GM21825 (cell line): Measurements from ENCODE around the gene ATP6V1B1.

ENCODE experiments used
- ATAC-seq: cut with Tn5 transposase; IDR thresholded peaks from one replicate; pipeline ENCODE4 v1.9.1; 2021; ENCODE audit warnings: mild to moderate bottlenecking, moderate library complexity; ENCODE audit not compliant: unreplicated experiment

ATP6V1B1 gene

DNA sequence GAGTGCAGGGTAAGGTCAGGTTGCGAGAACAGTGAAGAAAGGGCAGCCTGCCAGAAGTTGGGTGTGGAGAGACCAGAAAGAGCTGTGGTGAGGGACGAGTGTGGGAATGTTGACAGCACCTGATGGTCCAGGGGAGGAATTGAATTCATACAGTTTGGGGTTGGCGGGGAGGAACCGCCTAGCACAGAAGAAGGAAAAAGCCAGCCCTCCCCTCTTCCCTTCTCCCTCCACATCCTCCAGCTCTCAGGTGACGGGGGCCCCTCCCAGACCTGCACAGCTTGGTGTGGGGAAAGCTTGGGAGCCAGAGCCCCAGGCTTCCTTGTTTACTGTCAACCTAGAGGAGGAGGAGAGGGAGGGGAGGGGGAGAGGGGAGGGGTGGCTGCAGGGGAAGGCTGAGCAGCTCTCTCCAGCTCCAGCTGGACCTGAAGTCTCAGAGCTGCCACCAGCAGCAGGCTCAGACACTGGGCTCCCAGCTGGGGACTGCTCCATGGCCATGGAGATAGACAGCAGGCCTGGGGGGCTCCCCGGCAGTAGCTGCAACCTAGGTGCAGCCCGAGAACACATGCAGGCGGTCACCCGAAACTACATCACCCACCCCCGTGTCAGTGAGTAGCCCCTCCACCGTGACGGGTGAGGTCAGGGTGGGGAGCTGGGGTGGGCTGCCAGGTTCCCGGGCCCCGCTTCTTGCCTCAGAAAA, at the start of gene ATP6V1B1:
ATP6V1B1 (plus strand) TSS at position 433 of the 697 bp plus-strand sequence; CDS start at position 488, 55 bp downstream.
- no peak for ATAC-seq

DNA sequence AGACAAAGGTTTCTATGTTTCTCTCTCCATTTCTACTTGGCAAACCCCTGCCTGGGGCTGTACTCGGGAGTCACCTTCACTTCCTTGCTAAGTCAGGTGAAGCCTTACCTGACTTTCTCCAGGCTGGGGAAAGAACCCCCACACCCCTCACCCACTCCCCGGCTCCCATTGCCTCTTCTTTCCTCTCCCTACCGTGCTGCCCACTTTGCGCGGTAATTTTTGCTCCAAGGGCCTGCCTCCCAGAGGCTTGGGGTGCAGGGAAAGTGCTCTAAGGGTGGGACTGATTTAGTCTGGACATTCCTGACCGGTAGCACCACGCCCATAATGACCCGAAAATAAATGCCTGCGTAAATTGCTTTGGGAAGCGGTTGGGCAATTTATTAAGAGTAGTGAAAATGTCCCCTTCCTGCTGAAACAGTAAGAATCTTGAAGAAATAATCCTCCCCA, 49.1 kb upstream of the ATP6V1B1 start:
- ATAC-seq, result no peak

DNA sequence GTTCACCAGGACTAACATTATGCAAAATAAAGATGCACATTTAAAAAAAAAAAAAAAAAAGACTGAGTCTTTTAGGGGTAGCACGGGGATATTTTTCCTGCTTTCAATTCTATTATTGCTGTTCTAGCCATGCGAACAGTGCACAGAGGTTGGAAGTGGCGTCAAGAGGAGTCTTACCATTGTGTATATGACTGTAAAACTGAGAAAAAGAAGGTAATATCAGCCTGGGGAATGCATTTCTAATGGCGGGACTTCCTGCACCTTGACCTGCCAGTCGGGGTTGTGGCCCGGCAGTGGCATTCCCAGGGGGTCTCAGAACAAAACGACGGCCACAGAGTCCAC, 48.5 kb upstream of the ATP6V1B1 start:
- no peak for ATAC-seq

DNA sequence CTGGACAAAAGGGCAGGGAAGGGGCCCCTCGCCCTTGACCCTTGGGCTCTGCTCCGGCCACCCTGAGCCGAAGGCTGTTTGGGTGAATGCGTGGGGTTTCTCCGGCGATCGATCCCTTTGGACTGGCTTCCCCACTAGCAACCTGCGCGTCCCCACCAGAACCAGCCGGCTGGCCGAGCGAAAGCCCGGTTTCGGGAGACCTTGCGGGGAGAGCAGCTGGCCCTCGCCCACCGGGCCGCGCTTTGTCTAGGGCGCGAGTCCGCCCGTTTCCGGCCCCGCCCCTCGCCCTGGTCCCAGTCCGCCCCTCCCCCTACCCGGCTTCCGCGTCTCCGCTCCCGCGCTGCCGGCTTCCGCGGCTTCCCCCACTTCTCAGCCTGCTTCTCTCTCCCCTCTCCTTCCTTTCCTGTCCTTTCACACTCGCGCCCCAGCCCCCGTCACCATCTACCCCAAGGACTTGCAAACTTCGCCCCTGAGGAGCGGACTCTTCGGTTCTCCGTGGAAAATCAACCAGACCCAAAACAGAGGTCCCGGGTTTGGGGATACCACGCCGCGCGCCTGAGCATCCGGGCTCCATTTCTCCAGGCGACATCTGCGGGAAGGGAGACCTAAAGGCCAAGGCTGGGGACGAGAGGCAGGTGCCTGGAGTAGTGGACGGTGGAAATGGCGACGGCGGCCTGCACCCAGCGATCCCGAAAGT, 48.0 kb upstream of the ATP6V1B1 start:
- no peak for ATAC-seq

DNA sequence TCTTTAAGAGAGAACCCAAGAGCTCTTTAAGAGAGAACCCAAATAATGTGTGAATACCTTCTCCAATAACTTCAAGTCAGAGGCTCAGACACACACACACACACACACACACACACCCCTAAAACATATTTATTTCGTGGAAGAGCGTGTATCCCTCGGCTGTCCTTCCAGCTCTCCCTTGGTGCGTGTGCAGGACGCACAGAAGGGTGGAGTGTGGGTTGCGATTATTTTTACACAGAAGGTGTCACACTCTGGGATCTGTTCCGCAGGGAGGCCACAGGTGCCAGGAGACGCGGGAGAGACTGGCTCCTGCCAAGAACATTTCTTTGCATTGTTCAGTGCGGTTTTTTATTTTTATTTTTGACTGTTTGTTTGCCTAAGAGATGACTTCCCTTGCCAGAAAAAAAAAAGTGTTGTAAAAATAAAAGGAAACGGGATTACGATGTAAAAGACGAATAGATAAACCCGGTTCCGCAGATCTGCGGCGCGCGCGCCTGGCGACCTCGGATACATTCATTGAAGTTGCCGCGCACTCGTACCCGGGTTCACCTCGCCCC, 47.3 kb upstream of the ATP6V1B1 start:
- no peak for ATAC-seq

DNA sequence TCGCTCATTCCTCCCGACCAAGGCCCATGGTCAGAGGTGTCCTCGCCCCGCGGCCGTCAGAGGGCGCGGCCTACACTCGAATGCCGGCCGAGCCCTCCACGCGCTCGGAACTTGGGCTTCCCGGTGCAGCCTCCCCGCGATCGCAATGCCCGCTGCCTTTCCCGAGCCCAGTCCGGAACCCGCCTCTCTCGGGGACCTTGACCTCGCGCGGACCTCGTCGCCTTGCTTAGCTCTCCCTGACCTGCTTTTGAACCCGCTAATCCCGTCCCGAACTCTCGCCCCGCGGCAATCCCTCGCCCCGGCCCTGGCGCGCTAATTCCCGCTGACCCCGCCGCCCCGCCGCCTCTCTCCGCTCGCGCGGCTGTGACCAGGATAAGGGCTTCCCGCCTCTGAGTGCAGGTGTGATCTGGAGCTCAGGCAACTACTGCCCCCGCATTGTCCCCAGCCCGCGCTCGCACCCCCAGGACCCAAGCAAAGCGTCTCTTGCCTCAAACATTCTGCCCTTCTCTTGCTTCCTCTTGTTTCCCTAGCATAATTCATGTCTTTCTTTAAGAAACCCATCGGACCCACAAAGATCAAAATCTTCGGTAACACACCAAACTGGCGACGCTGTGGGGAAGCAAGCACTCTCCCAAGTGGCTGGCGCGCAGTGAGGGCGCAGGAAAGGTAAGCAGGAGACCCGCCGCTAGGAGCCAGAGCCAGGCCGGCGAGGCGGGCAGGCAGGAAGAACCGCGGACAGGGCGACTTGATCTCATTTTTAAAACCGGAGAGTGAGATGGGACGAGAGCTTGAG, 46.6 kb upstream of the ATP6V1B1 start:
- no peak for ATAC-seq

DNA sequence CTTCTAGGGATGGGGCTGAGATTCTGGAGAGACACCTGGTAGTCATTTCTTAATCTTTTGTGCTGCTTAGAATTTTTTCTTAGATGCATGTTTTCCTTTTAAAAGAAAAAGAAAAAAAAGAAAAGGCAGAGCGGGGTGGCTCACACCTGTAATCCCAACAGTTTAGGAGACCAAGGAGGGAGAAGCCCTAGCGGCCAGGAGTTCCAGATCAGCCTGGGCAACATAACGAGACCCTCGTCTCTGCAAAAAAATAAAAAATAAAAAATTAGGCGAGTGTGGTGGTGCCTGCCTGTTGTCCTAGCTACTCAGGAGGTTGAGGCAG, 46.0 kb upstream of the ATP6V1B1 start:
- ATAC-seq, result no peak

DNA sequence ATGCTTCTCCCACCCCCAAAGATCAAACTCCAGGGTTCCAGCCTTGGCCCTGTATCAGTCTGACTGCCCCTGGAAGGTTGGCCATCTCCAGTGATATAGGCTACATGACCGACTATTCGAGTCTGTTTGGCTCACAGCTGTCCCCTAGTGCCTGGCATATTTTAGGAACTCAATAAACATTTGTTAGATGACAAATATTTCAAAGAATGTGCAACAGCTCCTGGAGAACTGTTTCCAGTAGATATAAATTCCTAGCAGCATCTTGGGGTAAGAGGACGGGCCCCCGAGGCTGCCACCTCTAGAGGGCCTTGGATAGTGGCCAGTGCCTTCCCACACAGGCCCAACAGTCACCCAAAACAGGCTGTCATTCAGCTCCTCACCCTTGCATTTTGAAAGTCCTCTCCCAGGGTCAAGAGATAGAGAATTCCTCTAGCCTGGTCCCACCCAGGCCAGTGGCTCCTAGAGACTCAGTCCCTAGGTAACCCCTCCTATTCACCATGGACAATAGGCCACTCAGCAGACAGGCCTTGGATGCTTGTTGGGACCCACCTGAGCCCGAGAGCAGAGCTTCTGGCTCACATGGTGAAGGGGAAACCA, 45.1 kb upstream of the ATP6V1B1 start:
- no peak for ATAC-seq

DNA sequence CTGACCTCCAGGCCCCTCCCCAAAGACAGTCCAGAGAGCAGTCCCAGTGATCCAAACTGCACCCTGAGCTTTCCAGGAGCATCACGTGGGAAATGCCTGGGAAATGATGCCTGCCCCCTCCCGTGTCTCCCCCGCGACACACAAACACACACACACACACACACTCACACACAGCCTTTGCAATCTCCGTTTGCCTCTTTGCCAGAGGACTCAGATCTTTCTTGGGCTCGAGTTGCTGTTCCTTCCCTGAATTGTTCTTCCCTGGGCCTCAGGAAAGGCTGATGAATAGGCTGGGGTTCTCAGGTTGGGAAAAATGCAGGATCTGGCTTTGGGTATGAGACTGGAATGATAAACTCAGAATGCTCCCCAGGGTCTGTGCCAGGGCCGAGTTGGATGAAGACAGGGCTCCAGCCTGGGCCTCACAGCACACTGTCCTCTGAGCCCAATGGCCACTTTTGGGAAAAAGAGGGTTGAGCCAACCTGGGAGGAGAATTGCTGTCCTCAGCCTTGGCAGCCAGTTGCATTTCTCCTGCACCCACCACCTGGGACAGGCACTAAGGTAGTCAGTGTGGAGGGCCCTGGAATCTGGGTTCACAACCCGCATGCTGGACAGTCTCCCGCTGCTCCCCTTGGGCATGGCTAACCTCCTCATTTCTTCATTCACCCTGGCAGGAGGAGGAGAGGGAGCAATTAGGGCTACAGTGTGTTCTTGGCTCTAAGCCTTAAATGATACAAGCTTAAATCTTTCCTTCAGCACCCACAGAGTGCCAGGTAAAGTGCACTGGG, 43.9 kb upstream of the ATP6V1B1 start:
- ATAC-seq, result no peak

DNA sequence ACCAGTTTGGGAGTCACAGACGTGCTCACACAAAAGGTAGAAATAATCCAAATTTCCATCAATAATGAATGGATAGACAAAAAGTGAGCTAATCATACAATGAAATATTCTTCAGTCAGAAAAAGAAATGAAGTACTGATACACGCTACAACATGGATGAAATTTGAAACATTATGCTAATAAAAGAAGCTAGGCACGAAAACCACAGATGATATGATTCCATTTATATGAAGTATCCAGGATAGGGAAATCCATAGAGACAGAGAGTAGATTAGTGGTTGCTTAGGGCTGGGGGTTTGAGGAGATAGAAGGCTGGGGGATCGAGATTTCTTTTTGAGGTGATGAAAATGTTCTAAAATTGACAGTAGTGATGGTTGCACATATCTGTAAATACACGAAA, 43.0 kb upstream of the ATP6V1B1 start:
- no peak for ATAC-seq

DNA sequence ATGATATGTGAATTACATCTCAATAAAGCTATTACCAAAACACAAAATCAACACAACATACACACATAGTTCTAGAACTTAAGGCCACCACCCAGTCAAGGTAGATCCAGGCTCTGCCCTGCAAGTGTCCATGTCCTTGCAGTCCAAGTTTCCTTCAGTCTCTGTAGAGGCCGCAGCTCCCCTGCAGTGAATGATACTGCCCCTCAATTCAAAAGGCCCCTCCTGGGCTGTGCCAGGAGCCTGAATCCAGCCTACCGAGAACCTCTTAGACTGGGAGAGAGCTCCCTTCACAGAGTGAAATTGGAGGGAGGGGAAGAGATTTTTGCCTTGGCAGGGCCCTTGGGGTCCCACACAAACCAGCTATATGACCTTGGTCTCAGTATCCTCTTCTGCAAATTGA, 42.5 kb upstream of the ATP6V1B1 start:
- no peak for ATAC-seq

DNA sequence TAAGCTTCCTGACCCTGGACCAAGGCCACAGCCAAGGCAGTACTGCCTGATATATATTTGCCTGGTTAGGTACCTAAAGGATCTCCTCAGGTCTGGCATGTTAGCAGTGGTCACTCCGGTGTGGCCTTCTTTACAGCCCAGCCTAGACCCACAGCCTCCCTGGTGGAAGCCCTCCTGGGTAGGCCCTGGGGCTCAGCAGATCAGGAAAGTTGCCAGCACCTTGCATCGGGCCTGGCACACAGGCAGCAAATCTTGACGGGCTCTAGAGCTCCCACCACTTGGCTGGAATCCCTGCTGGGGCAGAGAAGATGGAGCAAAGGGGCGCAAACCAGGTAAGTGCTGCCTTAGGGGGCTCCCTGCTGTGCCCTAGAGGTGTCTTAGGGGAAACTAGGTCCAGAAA, 40.9 kb upstream of the ATP6V1B1 start:
- no peak for ATAC-seq

DNA sequence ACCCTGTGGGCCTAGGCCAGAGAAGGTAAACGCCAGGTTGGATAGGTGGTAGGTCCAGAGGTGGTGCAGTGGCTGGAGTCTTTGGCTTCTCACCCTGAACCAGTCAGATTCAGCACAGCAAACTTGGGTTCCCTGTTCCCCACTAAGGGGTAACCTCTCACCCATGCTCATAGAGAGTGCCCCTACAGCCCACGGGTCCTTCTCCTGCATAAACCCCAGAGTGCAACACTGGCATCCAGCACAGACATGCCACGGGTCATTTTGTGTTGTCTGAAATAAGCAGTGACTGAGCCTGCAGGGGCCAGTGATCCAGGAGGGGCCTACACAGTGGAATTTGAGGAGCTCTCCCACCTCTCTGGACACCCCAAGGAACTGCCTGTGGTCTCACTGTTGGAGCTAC, 40.5 kb upstream of the ATP6V1B1 start:
- ATAC-seq, result no peak

DNA sequence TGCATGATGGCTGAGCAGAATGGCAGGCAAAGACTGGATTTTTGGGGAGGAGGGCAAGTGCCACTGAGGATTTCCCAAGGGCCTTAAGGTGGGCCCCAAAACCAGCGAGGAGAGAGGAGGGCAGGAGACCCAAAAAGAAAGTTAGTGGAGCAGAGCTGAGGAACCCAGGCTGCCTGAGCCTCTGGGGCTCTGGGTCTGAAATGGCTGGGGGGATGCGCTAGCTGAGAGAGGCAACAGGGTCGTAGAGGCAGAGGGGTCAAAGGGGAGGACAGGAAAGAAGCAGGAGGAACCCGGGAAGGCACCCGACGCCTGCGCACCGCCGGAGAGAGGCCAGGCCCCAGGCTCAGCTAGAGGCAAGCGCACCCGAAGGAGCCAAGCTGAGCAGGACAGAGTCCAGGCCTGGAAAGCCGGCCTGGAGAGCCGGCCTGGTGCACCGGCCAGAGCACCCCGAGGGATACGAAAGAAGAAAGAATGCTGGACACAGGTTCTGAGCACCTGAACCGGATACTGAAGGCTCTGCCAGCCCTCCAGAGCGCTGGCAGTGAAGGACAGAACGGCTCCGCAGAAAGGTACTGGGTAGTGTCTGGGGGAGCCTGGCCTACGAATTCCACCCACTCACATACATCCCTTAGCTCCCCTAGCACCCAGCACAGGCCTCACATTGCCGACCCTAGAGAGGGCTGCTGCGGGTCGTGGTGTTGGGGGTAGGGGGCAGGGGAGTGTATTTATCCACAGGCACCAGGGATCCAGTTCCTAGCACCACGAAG, 39.5 kb upstream of the ATP6V1B1 start:
- no peak for ATAC-seq

DNA sequence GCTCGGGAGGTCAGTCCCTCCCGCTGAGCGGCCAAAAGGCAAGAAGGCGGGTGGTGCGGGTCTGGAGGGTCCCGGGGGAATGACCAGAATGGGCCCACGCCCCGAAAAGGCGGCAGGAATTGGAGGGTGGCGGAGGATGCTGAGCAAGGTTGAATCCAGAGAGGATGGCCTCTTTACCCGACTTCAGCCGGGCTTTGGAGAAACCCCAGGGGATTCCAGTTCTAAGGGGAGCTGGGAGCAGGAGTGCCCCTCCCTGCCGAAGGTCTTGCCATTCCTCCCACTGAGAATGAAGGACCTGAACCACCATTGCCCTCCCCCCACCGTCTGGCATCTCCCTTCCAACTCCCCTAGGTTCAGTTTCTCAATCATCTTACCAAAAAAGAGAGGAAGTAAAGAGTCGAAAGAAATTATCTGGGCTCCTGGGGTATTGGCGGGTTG, 38.9 kb upstream of the ATP6V1B1 start:
- ATAC-seq, result no peak

DNA sequence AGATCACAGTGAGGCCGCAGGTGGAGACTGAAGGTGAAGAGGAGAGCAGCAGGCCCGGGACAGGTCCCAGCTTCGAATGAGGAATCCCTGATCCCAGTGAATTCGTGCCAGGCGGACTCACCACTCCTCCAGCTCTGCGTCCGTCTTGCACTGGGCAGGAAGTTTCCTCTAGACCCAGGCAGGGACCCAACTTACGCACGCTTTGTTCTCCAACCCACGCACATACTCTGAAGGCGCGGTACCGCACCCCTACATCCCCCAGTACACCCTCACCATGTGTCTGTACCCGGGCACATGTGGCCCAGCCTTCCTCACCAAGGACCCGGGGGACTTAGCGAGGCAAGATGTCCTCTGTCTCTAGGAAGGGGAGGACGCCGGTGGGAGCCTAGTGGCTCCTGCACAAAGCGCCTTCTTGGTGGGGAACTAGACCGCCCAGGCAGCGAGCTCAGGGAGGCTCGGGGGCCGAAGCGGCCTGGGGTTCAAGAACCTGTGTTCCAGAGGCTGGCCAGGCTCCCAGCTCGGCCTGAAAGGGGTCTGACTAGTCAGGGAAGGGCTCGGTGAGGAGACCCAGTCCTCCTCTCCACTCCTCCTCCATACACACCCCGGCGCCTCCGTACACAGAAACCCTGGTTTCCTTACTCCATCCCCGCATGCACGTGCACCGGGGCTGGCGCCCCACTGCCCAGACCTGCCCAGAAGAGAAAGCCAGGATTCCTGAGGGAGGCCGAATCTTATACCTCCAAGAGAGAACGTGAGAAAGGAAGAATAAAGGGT, 38.3 kb upstream of the ATP6V1B1 start:
- no peak for ATAC-seq

DNA sequence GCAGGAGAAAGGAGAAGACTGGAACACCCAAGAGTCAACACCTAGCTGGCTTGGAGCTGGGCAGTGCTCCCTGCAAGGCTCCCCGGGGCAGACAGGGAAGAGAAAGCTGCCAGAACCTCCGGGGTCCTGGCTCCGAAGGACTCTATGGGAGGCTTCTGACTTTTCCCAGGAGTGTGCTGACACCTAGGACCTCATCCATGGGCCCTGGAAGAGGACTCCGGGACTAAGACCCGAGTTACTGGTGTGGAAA, 37.8 kb upstream of the ATP6V1B1 start:
- ATAC-seq, result no peak

DNA sequence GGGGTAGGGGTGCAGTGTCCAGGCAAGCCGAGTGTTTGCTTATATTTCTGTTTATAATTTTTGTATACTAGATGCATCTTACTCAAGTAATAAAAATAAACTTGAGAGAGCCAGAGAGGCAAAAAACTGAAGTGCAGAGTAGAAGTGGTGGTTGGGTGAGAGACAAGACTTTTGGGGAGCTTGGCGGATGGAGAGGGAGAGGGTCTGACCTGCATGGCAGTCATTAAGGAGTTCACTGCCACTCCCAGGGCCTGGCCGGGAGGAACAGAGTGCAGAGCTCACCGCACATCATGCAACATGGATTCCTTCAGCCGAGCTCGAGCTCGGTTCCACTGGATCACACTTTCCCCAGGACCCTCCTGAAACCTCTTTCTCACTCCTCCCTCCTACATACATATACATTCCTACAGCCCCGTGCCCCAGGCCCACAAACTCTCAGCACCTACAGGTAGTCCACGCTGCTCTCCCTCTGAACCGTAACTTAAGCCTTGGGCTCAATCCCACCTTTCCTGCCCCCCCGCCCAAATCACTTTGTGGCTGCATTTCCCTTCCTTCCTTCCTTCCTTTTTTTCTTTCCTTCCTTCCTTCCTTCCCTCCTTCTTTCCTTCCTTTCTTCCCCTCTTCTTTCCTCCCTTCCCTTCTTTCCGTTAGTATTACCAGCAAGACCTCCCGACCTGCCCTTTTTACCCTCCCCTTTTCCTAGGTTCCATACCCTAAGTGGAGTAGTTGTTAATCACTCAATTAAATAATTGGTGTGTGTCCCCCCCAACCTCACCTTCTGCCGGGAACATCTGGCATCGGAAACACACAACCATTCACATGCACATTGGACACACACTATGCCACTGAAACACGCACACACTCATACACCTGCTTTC, 37.1 kb upstream of the ATP6V1B1 start:
- ATAC-seq, result no peak
